Left colon (tissue), 2 donors: Measurements from ENCODE around the gene PHLDA3. TPM values are rescaled to one million over a fixed set of nuclear protein-coding genes. Genes with fewer than 3 reads are reported as not detected.

Source experiments
- ATAC-seq: fragments of 200-7000 bp; cut with Tn5 transposase; one replicate; pipeline ENCODE4 v1.9.1; 2020; ENCODE audit warnings: mild to moderate bottlenecking, moderate library complexity
- DNase-seq, 2 donors: peaks; one replicate each; pipeline ENCODE4 v3.0.0-alpha.2; 2020
- intact Hi-C, 2 donors: fragments of 100-400 bp; cut with DNase I in 1 of 2; cut with micrococcal nuclease in 1 of 2; formaldehyde crosslinking; loops; one replicate each; pipeline versions ENCODE4 v1.11.2 to v1.14.0; 2022; cut with DNase I, micrococcal nuclease
- total RNA-seq, 2 donors: library from RNA; stranded (reverse); fragmentation: NEBNext Ultra II Directional; extraction: Animal tissue kit (Norgen Biotek cat#: 25700); gene quantifications; one replicate each; pipeline ENCODE4 v1.2.1, GENCODE V29; 2021
- donor health status: DM: no; HTN: no; CAD: no.
- donor health status: DM: yes; HTN: yes; CAD: no.

The PHLDA3 gene
- total RNA-seq, 2 donors from 2014 or later: 13.1 to 19.3 TPM

DNA sequence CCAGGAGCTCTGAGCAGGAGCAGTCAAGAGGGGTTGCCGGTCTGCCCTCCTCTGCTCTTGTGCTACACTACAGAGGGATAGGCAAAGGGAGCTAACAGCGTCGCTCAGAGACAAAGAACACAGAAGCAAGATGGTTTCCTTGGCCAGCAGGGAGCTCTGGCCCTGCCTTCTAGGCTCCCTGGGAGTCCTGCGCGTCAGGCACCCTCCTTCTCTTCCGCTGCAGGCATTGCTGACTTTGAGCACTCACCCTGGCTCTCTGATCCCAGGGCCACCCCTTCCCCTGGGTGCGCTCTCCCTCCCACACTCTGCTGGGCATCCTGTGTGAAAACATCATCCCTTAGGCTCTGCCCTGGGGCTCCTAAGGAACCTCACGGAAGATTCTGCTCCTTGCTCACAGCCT lies 47.9 kb downstream of the PHLDA3 start:
- intact Hi-C loops: no loop called here
- DNase-seq (no peak), ATAC-seq (no peak)

DNA sequence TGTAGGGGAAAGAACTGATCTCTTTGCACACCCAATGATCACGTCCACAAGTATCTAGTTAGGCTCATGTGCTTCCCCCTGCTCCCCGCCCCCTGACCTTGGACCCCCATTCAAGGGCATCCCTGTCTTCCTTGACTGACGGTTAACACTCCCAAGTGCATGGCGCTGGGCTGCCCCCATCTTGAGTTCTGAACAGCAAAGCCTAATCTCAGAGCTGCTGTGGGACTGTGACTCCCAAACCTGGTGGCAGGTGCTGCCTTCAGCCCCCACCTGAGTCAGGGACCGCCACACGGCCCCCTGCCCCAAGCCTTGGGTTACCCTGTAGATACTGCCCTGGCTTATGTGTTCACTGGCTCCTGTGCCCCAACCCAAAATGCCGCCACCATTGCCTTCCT lies 48.4 kb downstream of the PHLDA3 start:
- ATAC-seq (no peak), DNase-seq (no peak)
- intact Hi-C loops: no loop called here

- DNase-seq: no peak
- intact Hi-C loops: no loop called here
- ATAC-seq: no peak
These were observed 49.0 kb downstream of the PHLDA3 start for GRCh38 chr1:201419746-201420607.

- ATAC-seq (no peak), DNase-seq (no peak)
- intact Hi-C loops: no loop called here
These were observed 49.7 kb downstream of the PHLDA3 start for GRCh38 chr1:201419256-201419655.

GRCh38 chr1:201418461-201418860 lies 50.5 kb downstream of the PHLDA3 start:
- DNase-seq: no peak
- ATAC-seq: no peak
- intact Hi-C loops: no loop called here

Other genes with a start within 250 kb of the PHLDA3 start
- gene PKP1, start 185.7 kb downstream of the PHLDA3 start, total RNA-seq: under 1 TPM; 0.18 to 0.42 TPM
- gene TNNT2, start 91.5 kb downstream of the PHLDA3 start, total RNA-seq: under 1 TPM; 0.31 to 0.58 TPM
- gene LAD1, start 69.9 kb downstream of the PHLDA3 start, total RNA-seq: 100 to 1,000 TPM; 172 to 191 TPM
- gene TNNI1, start 47.5 kb downstream of the PHLDA3 start, total RNA-seq: not detected
- gene CSRP1, start 37.9 kb upstream of the PHLDA3 start, total RNA-seq: 100 to 1,000 TPM; 131 to 355 TPM
- gene NAV1, start 69.9 kb upstream of the PHLDA3 start, total RNA-seq: 10 to 100 TPM; 13.6 to 25.1 TPM